HG02588 (cell line): ENCODE results near the gene FAM20A.
A peak's percentile ranks its signal among the peaks of the same experiment; 100 is the strongest.
"Not testable (repeated sequence)": the region's sequence is repeated elsewhere in the genome, so short reads cannot be mapped to it uniquely, and the experiment has no call there.

Experiments
- ATAC-seq: cut with Tn5 transposase; IDR thresholded peaks from one replicate; pipeline ENCODE4 v1.9.1; 2021; ENCODE audit warnings: mild to moderate bottlenecking, moderate library complexity; ENCODE audit not compliant: unreplicated experiment

The FAM20A gene

DNA sequence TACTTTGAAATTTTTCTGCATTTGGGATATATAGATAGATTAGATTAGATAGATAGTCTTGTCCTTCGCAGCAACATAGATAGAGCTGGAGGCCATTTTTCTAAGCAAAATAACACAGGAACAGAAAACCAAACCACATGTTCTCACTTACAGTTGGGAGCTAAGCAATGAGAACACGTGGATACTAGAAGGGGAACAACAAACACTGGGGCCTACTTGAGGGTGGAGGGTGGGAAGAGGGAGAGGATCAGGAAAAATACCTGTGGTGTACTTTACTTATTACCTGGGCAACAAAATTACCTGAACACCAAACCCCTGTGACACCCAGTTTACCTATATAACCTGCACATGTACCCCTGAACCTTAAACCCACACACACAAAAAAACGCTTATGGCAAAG is 74.6 kb downstream of the FAM20A start:
- ATAC-seq: no peak

- ATAC-seq: no peak
Measured at GRCh38 chr17:68522266-68522665, 78.9 kb downstream of the FAM20A start.

- no peak for ATAC-seq
Measured at GRCh38 chr17:68519911-68520310, 81.3 kb downstream of the FAM20A start.

GRCh38 chr17:68519051-68519450 is 82.1 kb downstream of the FAM20A start:
- ATAC-seq: not testable (repeated sequence)

GRCh38 chr17:68518063-68518815 is 82.9 kb downstream of the FAM20A start:
- no peak for ATAC-seq

GRCh38 chr17:68517605-68518004 is 83.6 kb downstream of the FAM20A start:
- not testable (repeated sequence) for ATAC-seq

DNA sequence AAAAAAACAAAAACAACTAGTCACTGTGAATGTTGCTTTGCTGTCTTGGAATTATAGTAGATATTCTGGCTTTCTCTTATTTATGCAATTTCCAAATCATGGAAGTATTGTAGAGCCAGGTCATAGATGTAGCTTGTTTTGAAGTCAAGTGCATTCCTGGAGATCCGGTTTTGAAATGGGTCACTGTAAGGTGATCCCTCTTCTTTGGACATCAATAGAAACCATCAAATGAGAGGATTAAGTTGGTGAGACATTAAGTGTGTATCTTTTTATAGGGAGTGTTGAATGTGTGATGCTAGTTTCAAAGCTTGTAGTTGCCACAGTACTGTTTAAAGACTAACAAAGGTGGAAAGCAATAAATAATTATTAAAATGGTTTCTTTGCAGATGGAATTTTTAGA is 84.4 kb downstream of the FAM20A start:
- no peak for ATAC-seq

DNA sequence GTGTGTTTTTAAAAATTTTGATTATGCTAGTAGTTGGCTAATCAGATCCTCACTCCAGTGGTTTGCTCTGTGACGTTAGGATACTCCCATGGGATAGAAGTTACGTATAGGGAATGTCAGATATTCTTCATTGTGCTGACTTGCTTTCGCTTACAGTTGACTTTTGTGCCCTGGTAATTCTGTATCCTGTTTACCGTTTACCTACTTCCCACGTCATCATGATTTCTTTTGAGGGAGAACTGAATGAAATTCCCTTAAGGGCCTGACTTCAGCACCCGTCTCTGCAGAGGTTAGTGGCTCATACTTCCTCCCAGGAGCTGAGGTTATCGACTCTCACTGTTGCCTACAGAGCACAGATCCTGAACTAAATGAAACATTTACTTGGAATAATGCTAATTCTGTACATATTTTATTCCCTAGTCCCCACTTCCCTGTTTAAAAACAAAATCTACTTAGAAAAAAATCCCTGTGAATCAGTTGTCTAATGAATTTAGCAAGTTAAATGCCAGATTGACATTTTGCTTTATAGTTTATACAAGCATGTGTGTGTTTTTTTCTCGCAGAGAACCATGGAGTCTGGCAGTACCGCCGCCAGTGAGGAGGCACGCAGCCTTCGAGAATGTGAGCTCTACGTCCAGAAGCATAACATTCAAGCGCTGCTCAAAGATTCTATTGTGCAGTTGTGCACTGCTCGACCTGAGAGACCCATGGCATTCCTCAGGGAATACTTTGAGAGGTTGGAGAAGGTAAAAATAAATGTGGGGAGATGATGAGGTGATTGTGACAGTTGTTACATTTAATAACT is 86.1 kb downstream of the FAM20A start:
- no peak for ATAC-seq

DNA sequence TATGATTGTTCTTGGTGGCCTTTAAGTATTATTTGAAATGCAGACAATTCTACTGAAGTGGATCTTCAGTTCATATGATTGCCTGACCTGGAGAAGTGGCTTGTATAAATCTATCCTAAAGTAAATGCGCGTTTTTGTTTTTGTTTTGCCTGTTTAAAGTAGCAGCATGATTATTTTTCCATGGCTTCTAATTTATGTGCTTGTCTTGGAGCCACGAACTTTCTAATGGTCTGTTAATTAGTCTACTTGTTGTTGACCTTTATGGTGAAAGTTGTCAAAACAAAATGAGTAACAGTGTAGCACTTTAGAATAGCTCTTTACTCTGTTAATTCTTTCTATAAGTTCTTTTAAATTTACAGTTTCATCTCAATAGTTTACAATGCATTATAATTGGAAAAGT is 87.2 kb downstream of the FAM20A start:
- no peak for ATAC-seq

- ATAC-seq: no peak
Measured at GRCh38 chr17:68512960-68513474, 88.2 kb downstream of the FAM20A start.

- ATAC-seq: peak; percentile 83
Measured at GRCh38 chr17:68512247-68512959, 88.8 kb downstream of the FAM20A start, which contains the start of gene PRKAR1A. Gene PRKAR1A (plus strand): TSS chr17:68512430. CDS start chr17:68515400, 2,970 bp downstream.

DNA sequence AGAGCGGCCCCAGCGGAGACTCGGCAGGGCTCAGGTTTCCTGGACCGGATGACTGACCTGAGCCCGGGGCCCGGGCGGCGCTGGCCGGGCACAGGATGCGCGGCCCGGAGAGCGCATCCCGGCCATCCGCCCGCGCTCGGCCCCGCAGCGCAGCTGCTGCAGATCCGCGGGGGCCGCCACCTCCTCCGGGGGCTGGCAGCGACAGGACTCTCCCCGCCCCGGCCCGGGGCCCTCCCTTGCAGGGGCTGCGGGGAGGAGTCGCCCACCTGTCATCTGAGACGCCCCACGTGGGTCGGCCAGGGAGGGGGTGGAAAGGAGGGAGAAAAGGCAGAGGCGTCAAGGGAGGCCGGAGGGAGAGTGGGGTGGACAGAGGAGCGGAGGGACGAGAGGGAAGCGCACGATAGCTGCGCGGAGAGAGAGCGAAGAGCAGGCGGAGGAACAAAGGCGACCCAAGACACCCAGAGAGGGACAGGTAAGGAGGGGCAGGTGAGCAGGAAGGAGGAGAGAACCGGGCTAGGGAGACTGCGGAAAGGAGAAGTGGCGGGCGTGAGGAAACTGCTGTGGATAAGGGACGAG is 89.4 kb downstream of the FAM20A start:
- peak; percentile 45 for ATAC-seq

GRCh38 chr17:68511254-68511670 is 89.9 kb downstream of the FAM20A start:
- no peak for ATAC-seq

DNA sequence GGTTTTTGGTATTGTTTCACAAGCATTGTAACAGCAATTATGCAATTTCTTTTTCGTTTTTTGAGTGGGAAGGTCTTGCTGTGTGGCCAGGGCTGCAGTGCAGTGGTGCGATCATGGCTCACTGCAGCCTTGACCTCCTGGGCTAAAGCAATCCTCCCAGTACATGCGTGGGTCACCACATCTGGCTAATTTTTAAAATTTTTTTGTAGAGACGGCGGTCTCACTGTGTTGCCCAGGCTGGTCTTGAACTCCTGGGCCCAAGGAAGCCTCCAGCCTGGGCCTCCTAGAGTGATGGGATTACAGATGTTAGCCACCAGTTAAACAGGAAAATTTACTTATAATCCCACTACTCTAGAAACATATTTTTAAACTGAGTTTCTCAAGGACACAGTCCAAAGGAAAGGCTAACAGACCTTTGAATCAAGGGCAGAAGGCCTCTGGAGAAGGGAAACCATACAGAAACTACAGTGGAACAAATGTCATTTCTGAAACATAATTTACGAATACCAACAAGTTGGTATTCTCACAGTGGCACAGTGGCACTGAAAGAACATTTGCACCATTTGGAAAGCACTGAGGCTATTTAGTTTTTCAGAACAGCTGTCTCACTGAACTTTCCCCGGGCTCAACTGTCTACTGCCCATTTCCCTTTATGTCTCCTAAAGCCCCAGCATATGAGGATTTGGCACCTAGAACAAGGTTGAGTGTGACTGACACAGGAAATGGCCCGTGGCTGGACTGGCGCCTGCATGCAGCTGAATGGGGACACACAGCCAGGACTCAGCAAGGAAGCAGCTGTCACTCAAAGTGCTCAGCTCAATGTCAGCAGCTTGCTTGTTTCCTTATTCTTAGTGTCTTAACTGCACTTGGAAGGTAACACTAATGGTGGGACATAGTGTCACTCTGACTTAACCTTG is 91.8 kb downstream of the FAM20A start:
- ATAC-seq: no peak

GRCh38 chr17:68507576-68507975 is 93.6 kb downstream of the FAM20A start:
- no peak for ATAC-seq

GRCh38 chr17:68505951-68506350 is 95.2 kb downstream of the FAM20A start:
- ATAC-seq: no peak

DNA sequence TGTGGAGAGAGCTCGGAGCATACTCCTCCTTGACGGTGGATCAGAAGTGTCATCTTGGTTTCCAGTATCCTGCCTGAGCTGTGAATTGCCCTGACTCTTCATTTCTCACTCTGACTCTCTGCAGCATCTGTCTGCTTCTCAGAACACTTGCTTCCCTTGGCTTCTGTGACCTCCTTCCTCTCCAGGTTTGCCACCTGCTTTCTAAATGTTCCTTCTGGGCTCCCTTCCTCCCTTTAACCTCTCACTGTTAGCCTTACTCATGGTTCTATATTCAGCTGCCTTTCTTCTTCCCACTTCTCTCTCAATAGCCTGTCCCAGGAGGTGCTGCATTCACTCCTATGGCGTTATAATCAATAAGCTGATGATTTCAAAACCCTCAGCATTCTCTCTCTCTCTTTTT is 100.1 kb downstream of the FAM20A start:
- no peak for ATAC-seq

- ATAC-seq: no peak
Measured at GRCh38 chr17:68499587-68499986, 101.6 kb downstream of the FAM20A start.

- ATAC-seq: peak; percentile 18
Measured at GRCh38 chr17:68498479-68499326, 102.5 kb downstream of the FAM20A start.
